ENCODE data around the gene CACNA1B.
"Not testable (repeated sequence)": the region's sequence is repeated elsewhere in the genome, so short reads cannot be mapped to it uniquely, and the experiment has no call there.

Gene CACNA1B

GRCh38 chr9:138015021-138015829 lies 137.6 kb downstream of the CACNA1B start:
- Histone ChIP-seq H3K4me1 (ENCODE audit: control insufficient read depth, insufficient read depth, low read length) (no peaks in the 10 kb centered on the region), H3K4me3 (ENCODE audit: low read length) (no peak overlapping the region)

GRCh38 chr9:138016406-138017187 lies 139.0 kb downstream of the CACNA1B start:
- Histone ChIP-seq H3K9ac (ENCODE audit: low read length) (no peak overlapping the region), H3K27me3 (replicated peaks; ENCODE audit: control insufficient read depth, insufficient read depth, low read length) (peaks cover 22% of the 10 kb centered on the region), H3K4me1 (ENCODE audit: control insufficient read depth, insufficient read depth, low read length) (no peaks in the 10 kb centered on the region), H3K36me3 (ENCODE audit: control insufficient read depth, insufficient read depth, low read length, severe bottlenecking) (no peaks in the 10 kb centered on the region), H3K4me3 (ENCODE audit: low read length) (no peak overlapping the region), H3K9me3 (ENCODE audit: control insufficient read depth, low read length) (no peaks in the 10 kb centered on the region)
- no peak for DNase-seq (ENCODE audit: low read depth)

More at GRCh38 chr9:138015021-138015829, 137.6 kb downstream of the CACNA1B start:
- Histone ChIP-seq H3K27me3 (replicated peaks; ENCODE audit: control insufficient read depth, insufficient read depth, low read length) (peaks cover 12% of the 10 kb centered on the region), H3K9ac (ENCODE audit: low read length) (no peak overlapping the region), H3K36me3 (ENCODE audit: control insufficient read depth, insufficient read depth, low read length, severe bottlenecking) (no peaks in the 10 kb centered on the region), H3K9me3 (ENCODE audit: control insufficient read depth, low read length) (no peaks in the 10 kb centered on the region)
- DNase-seq (ENCODE audit: low read depth), result no peak

GRCh38 chr9:138017200-138017599 lies 139.6 kb downstream of the CACNA1B start:
- Histone ChIP-seq H3K9ac (ENCODE audit: low read length) (no peak overlapping the region), H3K36me3 (ENCODE audit: control insufficient read depth, insufficient read depth, low read length, severe bottlenecking) (no peaks in the 10 kb centered on the region), H3K27me3 (replicated peaks; ENCODE audit: control insufficient read depth, insufficient read depth, low read length) (peaks cover 24% of the 10 kb centered on the region), H3K9me3 (ENCODE audit: control insufficient read depth, low read length) (no peaks in the 10 kb centered on the region), H3K4me1 (ENCODE audit: control insufficient read depth, insufficient read depth, low read length) (no peaks in the 10 kb centered on the region), H3K4me3 (ENCODE audit: low read length) (no peak overlapping the region)
- DNase-seq (ENCODE audit: low read depth), result no peak

- not testable (repeated sequence) for H3K9me3 ChIP-seq (ENCODE audit: control insufficient read depth, low read length); H3K36me3 ChIP-seq (ENCODE audit: control insufficient read depth, insufficient read depth, low read length, severe bottlenecking); DNase-seq (ENCODE audit: low read depth); H3K4me1 ChIP-seq (ENCODE audit: control insufficient read depth, insufficient read depth, low read length); H3K4me3 ChIP-seq (ENCODE audit: low read length); H3K9ac ChIP-seq (ENCODE audit: low read length)
- H3K27me3 ChIP-seq (replicated peaks; ENCODE audit: control insufficient read depth, insufficient read depth, low read length), result peaks cover 33% of the 10 kb centered on the region
Measured at GRCh38 chr9:138019514-138019913, 141.9 kb downstream of the CACNA1B start.

- no peak for DNase-seq (ENCODE audit: low read depth)
- Histone ChIP-seq H3K4me1 (ENCODE audit: control insufficient read depth, insufficient read depth, low read length) (no peaks in the 10 kb centered on the region), H3K9ac (ENCODE audit: low read length) (no peak overlapping the region), H3K36me3 (ENCODE audit: control insufficient read depth, insufficient read depth, low read length, severe bottlenecking) (no peaks in the 10 kb centered on the region), H3K27me3 (replicated peaks; ENCODE audit: control insufficient read depth, insufficient read depth, low read length) (peaks cover 36% of the 10 kb centered on the region), H3K4me3 (ENCODE audit: low read length) (no peak overlapping the region), H3K9me3 (ENCODE audit: control insufficient read depth, low read length) (no peaks in the 10 kb centered on the region)
Measured at GRCh38 chr9:138020120-138020794, 142.7 kb downstream of the CACNA1B start.

GRCh38 chr9:138020795-138021182 lies 143.2 kb downstream of the CACNA1B start:
- Histone ChIP-seq H3K4me3 (ENCODE audit: low read length) (no peak overlapping the region), H3K9me3 (ENCODE audit: control insufficient read depth, low read length) (no peaks in the 10 kb centered on the region), H3K36me3 (ENCODE audit: control insufficient read depth, insufficient read depth, low read length, severe bottlenecking) (no peaks in the 10 kb centered on the region), H3K27me3 (replicated peaks; ENCODE audit: control insufficient read depth, insufficient read depth, low read length) (peaks cover 36% of the 10 kb centered on the region), H3K9ac (ENCODE audit: low read length) (no peak overlapping the region), H3K4me1 (ENCODE audit: control insufficient read depth, insufficient read depth, low read length) (no peaks in the 10 kb centered on the region)
- DNase-seq (ENCODE audit: low read depth), result no peak

GRCh38 chr9:138021251-138022056 lies 143.9 kb downstream of the CACNA1B start:
- no peaks in the 10 kb centered on the region for H3K4me1 ChIP-seq (ENCODE audit: control insufficient read depth, insufficient read depth, low read length)
- DNase-seq (ENCODE audit: low read depth), result no peak
- H3K9me3 ChIP-seq (ENCODE audit: control insufficient read depth, low read length), result no peaks in the 10 kb centered on the region
- H3K27me3 ChIP-seq (replicated peaks; ENCODE audit: control insufficient read depth, insufficient read depth, low read length), result peaks cover 36% of the 10 kb centered on the region
- no peak overlapping the region for H3K9ac ChIP-seq (ENCODE audit: low read length)
- no peaks in the 10 kb centered on the region for H3K36me3 ChIP-seq (ENCODE audit: control insufficient read depth, insufficient read depth, low read length, severe bottlenecking)
- H3K4me3 ChIP-seq (ENCODE audit: low read length), result no peak overlapping the region

GRCh38 chr9:138022121-138022741 lies 144.6 kb downstream of the CACNA1B start:
- DNase-seq (ENCODE audit: low read depth), result no peak
- Histone ChIP-seq H3K4me3 (ENCODE audit: low read length) (no peak overlapping the region), H3K9me3 (ENCODE audit: control insufficient read depth, low read length) (no peaks in the 10 kb centered on the region), H3K9ac (ENCODE audit: low read length) (no peak overlapping the region), H3K4me1 (ENCODE audit: control insufficient read depth, insufficient read depth, low read length) (no peaks in the 10 kb centered on the region), H3K27me3 (replicated peaks; ENCODE audit: control insufficient read depth, insufficient read depth, low read length) (peaks cover 29% of the 10 kb centered on the region), H3K36me3 (ENCODE audit: control insufficient read depth, insufficient read depth, low read length, severe bottlenecking) (no peaks in the 10 kb centered on the region)

GRCh38 chr9:138022756-138023393 lies 145.3 kb downstream of the CACNA1B start:
- Histone ChIP-seq H3K27me3 (replicated peaks; ENCODE audit: control insufficient read depth, insufficient read depth, low read length) (peaks cover 29% of the 10 kb centered on the region), H3K9ac (ENCODE audit: low read length) (no peak overlapping the region), H3K9me3 (ENCODE audit: control insufficient read depth, low read length) (no peaks in the 10 kb centered on the region), H3K4me3 (ENCODE audit: low read length) (no peak overlapping the region), H3K4me1 (ENCODE audit: control insufficient read depth, insufficient read depth, low read length) (no peaks in the 10 kb centered on the region), H3K36me3 (ENCODE audit: control insufficient read depth, insufficient read depth, low read length, severe bottlenecking) (no peaks in the 10 kb centered on the region)
- no peak for DNase-seq (ENCODE audit: low read depth)
